Lower leg skin (tissue), 4 donors: ENCODE measurements around the gene PYGO1. TPM values are rescaled to one million over a fixed set of nuclear protein-coding genes. Genes with fewer than 3 reads are reported as not detected.
"Not testable (repeated sequence)": the region's sequence is repeated elsewhere in the genome, so short reads cannot be mapped to it uniquely, and the experiment has no call there.

ENCODE experiments used
- DNase-seq, 2 donors: peaks; one replicate each; pipeline ENCODE4 v3.0.0-alpha.2; 2019; ENCODE audit warnings: low spot score in 2 of 2
- H3K4me3 ChIP-seq: fragments of 200-600 bp; sonication (generic); 2 replicates; pipeline ENCODE4 v1.5.1; 2017; ENCODE audit warnings: mild to moderate bottlenecking, low read depth; ENCODE audit not compliant: poor library complexity, severe bottlenecking
- CTCF ChIP-seq, 3 donors: fragments of 450-650 bp; IDR thresholded peaks; one replicate each; pipeline ENCODE4 v1.5.1; 2016; ENCODE audit warnings: antibody characterized with exemption in 3 of 3, mild to moderate bottlenecking in 3 of 3, moderate library complexity in 2 of 3
- POLR2A ChIP-seq, 2 donors: fragments of 450-650 bp; IDR thresholded peaks; one replicate each; pipeline ENCODE4 v1.6.1; 2016 to 2017; ENCODE audit warnings: antibody characterized with exemption in 2 of 2, mild to moderate bottlenecking in 1 of 2, moderate library complexity in 1 of 2
- WGBS, 2 donors: methylation state at CpG; one replicate each; pipeline ENCODE4 v1.1.5; 2018; 5-methylcytosine and 5-hydroxymethylcytosine counted together
- intact Hi-C: fragments of 100-400 bp; cut with DNase I; formaldehyde crosslinking; loops from one replicate; pipeline ENCODE4 v1.15.0; 2023; ENCODE audit warnings: low total_unique reads
- total RNA-seq, 4 donors: library from RNA; depleted of rRNA; stranded (reverse); fragments of >200 nt; gene quantifications; one replicate each; pipeline ENCODE4 v1.1.0, GENCODE V29; 2016

The PYGO1 gene
- total RNA-seq, 4 donors from 2014 or later, result 1.8 to 4.1 (median 3.2) TPM

- TF ChIP-seq POLR2A (IDR thresholded peaks at IDR 0.05) (no peak), CTCF (IDR thresholded peaks at IDR 0.05) (no peak)
- WGBS, 2 donors, result 83 to 90% methylated on average over 4 of the region's 4 CpGs
- no peak for DNase-seq
- intact Hi-C loops, result no loop called here
- H3K4me3 ChIP-seq, result no peak overlapping the region
Observed at GRCh38 chr15:55515491-55515890, 72.7 kb downstream of the PYGO1 start.

GRCh38 chr15:55514414-55514850, 73.7 kb downstream of the PYGO1 start:
- TF ChIP-seq POLR2A (IDR thresholded peaks at IDR 0.05) (no peak), CTCF (IDR thresholded peaks at IDR 0.05) (no peak)
- intact Hi-C loops, result no loop called here

GRCh38 chr15:55513621-55514413, 74.3 kb downstream of the PYGO1 start:
- WGBS, 2 donors, result 77 to 81% methylated on average over 29 of the region's 29 CpGs
- DNase-seq, H3K4me3 ChIP-seq, intact Hi-C loops: not testable (repeated sequence)

More at GRCh38 chr15:55514414-55514850, 73.7 kb downstream of the PYGO1 start:
- WGBS, 2 donors, result 90 to 92% methylated on average over 12 of the region's 12 CpGs
- no peak for DNase-seq
- H3K4me3 ChIP-seq, result no peak overlapping the region

- no peak overlapping the region for H3K4me3 ChIP-seq
- DNase-seq, result no peak
- intact Hi-C loops, result no loop called here
- no peak for TF ChIP-seq CTCF (IDR thresholded peaks at IDR 0.05)
- TF ChIP-seq POLR2A (IDR thresholded peaks at IDR 0.05), result no peak
- 71 to 82% methylated on average over 11 of the region's 11 CpGs for WGBS, 2 donors
Observed at GRCh38 chr15:55513152-55513551, 75.0 kb downstream of the PYGO1 start.

GRCh38 chr15:55507567-55507966, 80.6 kb downstream of the PYGO1 start:
- 74 to 89% methylated on average over 4 of the region's 4 CpGs for WGBS, 2 donors
- no peak overlapping the region for H3K4me3 ChIP-seq
- no peak for DNase-seq
- TF ChIP-seq POLR2A (IDR thresholded peaks at IDR 0.05) (no peak), CTCF (IDR thresholded peaks at IDR 0.05) (no peak)
- intact Hi-C loops, result no loop called here

GRCh38 chr15:55505407-55505806, 82.7 kb downstream of the PYGO1 start:
- H3K4me3 ChIP-seq, intact Hi-C loops, DNase-seq: not testable (repeated sequence)
- WGBS, 2 donors, result 69 to 81% methylated on average over 5 of the region's 5 CpGs

GRCh38 chr15:55499151-55499550, 89.0 kb downstream of the PYGO1 start:
- intact Hi-C loops, result loop anchor here (5.0 kb wide), 1 partner anchor 1532 kb away; no protein-coding TSS in a partner anchor
- TF ChIP-seq CTCF (IDR thresholded peaks at IDR 0.05) (no peak), POLR2A (IDR thresholded peaks at IDR 0.05) (no peak)
- H3K4me3 ChIP-seq, result no peak overlapping the region
- DNase-seq, result no peak
- WGBS, 2 donors, result 85 to 89% methylated on average over 7 of the region's 7 CpGs

GRCh38 chr15:55498109-55498938, 89.8 kb downstream of the PYGO1 start:
- peak overlapping the region; percentile 52 for H3K4me3 ChIP-seq
- DNase-seq, result peak; percentile 71 to 94
- WGBS, 2 donors, result 11 to 12% methylated on average over 49 to 55 of the region's 55 CpGs
- intact Hi-C loops, result loop anchor here (5.0 kb wide), 1 partner anchor 1531 kb away; no protein-coding TSS in a partner anchor
